ENCODE data around the gene CRYAA. TPM values are rescaled to one million over a fixed set of nuclear protein-coding genes. Genes with fewer than 3 reads are reported as not detected.

The CRYAA gene
- total and polyA plus RNA-seq, 2 donors (not counting 3 experiments of a cell fraction or from before 2014, with no cell fraction given), result not detected

DNA sequence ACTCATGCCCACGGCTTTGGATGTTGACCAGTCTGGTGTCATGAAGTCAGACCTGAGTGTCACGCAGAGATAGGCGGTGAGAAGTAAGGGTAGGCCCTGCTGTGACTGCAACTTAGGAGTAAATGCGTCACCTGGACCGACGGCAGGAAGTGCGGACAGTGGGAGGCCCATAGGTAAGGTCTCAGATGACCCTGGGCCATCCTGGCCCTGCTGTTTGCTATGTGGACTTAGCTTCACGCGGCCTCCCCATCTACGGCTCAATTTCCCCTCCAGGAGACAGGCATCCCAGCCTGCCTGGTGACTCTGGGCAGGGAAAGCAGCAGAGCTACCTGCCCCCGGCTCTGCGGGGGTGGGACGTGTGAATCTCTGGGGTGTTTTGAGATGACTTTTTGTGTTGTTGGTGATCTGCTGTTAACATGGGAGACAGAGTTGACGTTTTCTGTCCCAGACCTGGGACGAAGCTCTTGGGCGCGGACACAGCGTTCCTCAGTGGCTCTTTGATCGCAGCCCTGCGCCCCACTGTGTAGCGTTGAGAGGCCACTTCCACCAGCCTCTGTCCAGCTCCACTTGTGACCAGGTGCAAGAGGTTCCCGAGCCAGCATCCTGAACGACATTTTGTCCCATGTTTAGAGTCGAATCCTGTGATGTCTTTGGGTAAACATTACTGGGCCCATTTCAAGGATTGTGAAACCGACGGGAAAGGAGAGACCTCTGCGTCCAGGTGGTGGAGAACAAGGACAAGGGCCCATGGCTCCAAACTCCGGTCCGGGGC, 39.9 kb downstream of the CRYAA start:
- no peaks in the 10 kb centered on the region for H3K4me1 ChIP-seq (ENCODE audit: control insufficient read depth, extremely low read depth, insufficient read depth, low read length)
- no peaks in the 10 kb centered on the region for H3K79me2 ChIP-seq (ENCODE audit: control insufficient read depth, insufficient read depth, low read length)
- POLR2A ChIA-PET, result no interaction called here

More for the DNA sequence above, 39.9 kb downstream of the CRYAA start:
- Histone ChIP-seq H3K9me1 (replicated peaks; ENCODE audit: control insufficient read depth, extremely low read depth, insufficient read depth, low read length) (no peaks in the 10 kb centered on the region), H3K27me3 (ENCODE audit: control insufficient read depth in 2 of 2, insufficient read depth in 2 of 2, low read length in 2 of 2) (no peaks in the 10 kb centered on the region), H4K20me1 (replicated peaks; ENCODE audit: control insufficient read depth, extremely low read depth, insufficient read depth, low read length) (no peaks in the 10 kb centered on the region), H3K9ac (replicated peaks; ENCODE audit: extremely low read depth, insufficient read depth, low read length) (no peak overlapping the region), H3K36me3 (ENCODE audit: control insufficient read depth in 2 of 2, extremely low read depth in 1 of 2, insufficient read depth in 2 of 2, low read length in 2 of 2) (no peaks in the 10 kb centered on the region), H3K27ac (ENCODE audit: insufficient read depth, low read depth, low read length) (no peak overlapping the region), H3K9me3 (replicated peaks; ENCODE audit: control insufficient read depth, insufficient read depth, low read length) (no peaks in the 10 kb centered on the region), H2AFZ (ENCODE audit: low read depth, low read length) (no peak overlapping the region), H3K4me2 (ENCODE audit: insufficient read depth, low read length) (no peak overlapping the region), H3K4me3 (replicated peaks in 1 of 3; ENCODE audit: insufficient read depth in 1 of 3, low read depth in 1 of 3, low read length in 3 of 3) (no peak overlapping the region)
- intact Hi-C loops (cut with micrococcal nuclease), result no loop called here
- BruUV-seq (replicated peaks), result no TSS peak
- TF ChIP-seq JUN (IDR thresholded peaks at IDR 0.05; ENCODE audit: borderline replicate concordance, insufficient read depth, insufficient read length, low read depth) (no peak), POLR2A (IDR thresholded peaks at IDR 0.05; ENCODE audit: low read depth, low read length) (no peak), MYC (IDR thresholded peaks at IDR 0.05; ENCODE audit: low read depth, low read length) (no peak), FOS (IDR thresholded peaks at IDR 0.05; ENCODE audit: borderline replicate concordance, insufficient read depth, low read length) (no peak), POLR2AphosphoS5 (IDR thresholded peaks at IDR 0.05; ENCODE audit: insufficient read depth, low read depth, low read length) (no peak), GATA2 (IDR thresholded peaks at IDR 0.05; ENCODE audit: insufficient read depth, insufficient read length, low read depth, low read length) (no peak), EZH2 (IDR thresholded peaks at IDR 0.05; ENCODE audit: borderline replicate concordance, low read depth, low read length, severe bottlenecking) (no peak)
- TF ChIP-seq, protein P1, sequence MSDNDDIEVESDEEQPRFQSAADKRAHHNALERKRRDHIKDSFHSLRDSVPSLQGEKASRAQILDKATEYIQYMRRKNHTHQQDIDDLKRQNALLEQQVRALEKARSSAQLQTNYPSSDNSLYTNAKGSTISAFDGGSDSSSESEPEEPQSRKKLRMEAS (IDR thresholded peaks at IDR 0.05; ENCODE audit: insufficient read depth, insufficient read length), result no peak
- TF ChIP-seq, protein P2, sequence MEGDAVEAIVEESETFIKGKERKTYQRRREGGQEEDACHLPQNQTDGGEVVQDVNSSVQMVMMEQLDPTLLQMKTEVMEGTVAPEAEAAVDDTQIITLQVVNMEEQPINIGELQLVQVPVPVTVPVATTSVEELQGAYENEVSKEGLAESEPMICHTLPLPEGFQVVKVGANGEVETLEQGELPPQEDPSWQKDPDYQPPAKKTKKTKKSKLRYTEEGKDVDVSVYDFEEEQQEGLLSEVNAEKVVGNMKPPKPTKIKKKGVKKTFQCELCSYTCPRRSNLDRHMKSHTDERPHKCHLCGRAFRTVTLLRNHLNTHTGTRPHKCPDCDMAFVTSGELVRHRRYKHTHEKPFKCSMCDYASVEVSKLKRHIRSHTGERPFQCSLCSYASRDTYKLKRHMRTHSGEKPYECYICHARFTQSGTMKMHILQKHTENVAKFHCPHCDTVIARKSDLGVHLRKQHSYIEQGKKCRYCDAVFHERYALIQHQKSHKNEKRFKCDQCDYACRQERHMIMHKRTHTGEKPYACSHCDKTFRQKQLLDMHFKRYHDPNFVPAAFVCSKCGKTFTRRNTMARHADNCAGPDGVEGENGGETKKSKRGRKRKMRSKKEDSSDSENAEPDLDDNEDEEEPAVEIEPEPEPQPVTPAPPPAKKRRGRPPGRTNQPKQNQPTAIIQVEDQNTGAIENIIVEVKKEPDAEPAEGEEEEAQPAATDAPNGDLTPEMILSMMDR (IDR thresholded peaks at IDR 0.05; ENCODE audit: extremely low read depth in 1 of 2, insufficient read depth in 1 of 2, low read depth in 1 of 2, low read length in 2 of 2), result no peak
- dilution Hi-C loops (cut with MboI; ENCODE audit: extremely low pct_ligation_motif_present, low sequenced_read_pairs), result no loop called here
- FAIRE-seq, result no peak
- CTCF ChIA-PET, result no interaction called here
- no peak for DNase-seq (ENCODE audit: low read depth, low spot score)

All from endothelial cell of umbilical vein (primary cell).